SK-N-MC (cell line): ENCODE data around the gene LRMDA.

ENCODE experiments used
- EZH2 ChIP-seq: fragments of 200-600 bp; sonication (generic); IDR thresholded peaks from one replicate; pipeline ENCODE4 v1.6.1; 2017; ENCODE audit warnings: antibody characterized with exemption
- FOXP2 ChIP-seq: optimal IDR thresholded peaks from 2 replicates; pipeline ENCODE3; 2011; ENCODE audit warnings: mild to moderate bottlenecking, moderate library complexity; ENCODE audit not compliant: insufficient read depth; ENCODE audit errors: extremely low read length, control extremely low read depth
- POLR2AphosphoS5 ChIP-seq: IDR thresholded peaks from 2 replicates; pipeline ENCODE4 v1.6.1; 2012; ENCODE audit warnings: mild to moderate bottlenecking, low read depth, low read length, borderline replicate concordance

GRCh38 chr10:76481178-76481577 is 1049.8 kb downstream of the LRMDA start:
- TF ChIP-seq EZH2 = no peak
- TF ChIP-seq POLR2AphosphoS5 = no peak
- no peak for TF ChIP-seq FOXP2
